Left ventricle myocardium inferior (tissue), 1 donor: ENCODE results near the gene TULP4. TPM values are rescaled to one million over a fixed set of nuclear protein-coding genes. Genes with fewer than 3 reads are reported as not detected.

Experiments used
- DNase-seq: peaks from one replicate; pipeline ENCODE4 v3.0.0-alpha.2; 2020
- H3K27ac ChIP-seq: fragments of 200-600 bp; replicated peaks from 2 replicates; pipeline ENCODE4 v1.8.0; 2021
- H3K27me3 ChIP-seq: fragments of 200-600 bp; 2 replicates; pipeline ENCODE4 v1.8.0; 2021; ENCODE audit warnings: low read depth
- H3K36me3 ChIP-seq: fragments of 200-600 bp; 2 replicates; pipeline ENCODE4 v1.8.0; 2021
- H3K4me1 ChIP-seq: fragments of 200-600 bp; 2 replicates; pipeline ENCODE4 v1.8.0; 2021
- H3K4me3 ChIP-seq: fragments of 200-600 bp; 2 replicates; pipeline ENCODE4 v1.8.0; 2021; ENCODE audit warnings: mild to moderate bottlenecking, moderate library complexity
- H3K9me3 ChIP-seq: fragments of 200-600 bp; replicated peaks from 2 replicates; pipeline ENCODE4 v1.8.0; 2021
- intact Hi-C: fragments of 100-400 bp; cut with micrococcal nuclease; formaldehyde crosslinking; loops from one replicate; pipeline ENCODE4 v1.11.0; 2022
- total RNA-seq: library from RNA; stranded (reverse); fragmentation: NEBNext Ultra II Directional; extraction: Animal tissue kit (Norgen Biotek cat#: 25700); gene quantifications from one replicate; pipeline ENCODE4 v1.2.1, GENCODE V29; 2021
- TF ChIP-seq, protein P1 (sequence below): fragments of 200-600 bp; IDR thresholded peaks from 2 replicates; pipeline ENCODE4 v1.8.0; 2021; ENCODE audit warnings: antibody characterized with exemption, mild to moderate bottlenecking, borderline replicate concordance
- donor health status: DM: no; HTN: yes; CAD: no; lungs with severe emphysema.

Gene TULP4
- total RNA-seq, 1 donor from 2014 or later = 111 TPM

DNA sequence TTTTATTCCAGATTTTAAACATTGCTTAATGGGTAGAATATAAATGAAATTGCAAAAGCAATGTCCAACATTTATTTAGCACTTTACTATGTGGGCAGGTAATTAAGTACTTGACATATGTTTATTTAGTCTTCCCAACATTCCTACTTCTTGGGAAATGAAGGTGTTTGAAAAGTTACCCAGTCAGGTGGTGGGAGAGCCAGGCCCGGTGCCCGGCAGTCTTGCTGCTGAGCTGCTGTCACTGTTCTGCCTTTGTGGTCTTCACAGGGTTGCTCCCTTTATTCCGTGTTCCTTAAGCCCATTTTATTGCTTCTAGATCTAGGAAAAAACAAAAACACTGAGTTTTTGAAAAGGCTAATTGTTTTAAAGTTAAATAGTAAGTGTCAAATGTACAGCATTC, 42.6 kb upstream of the TULP4 start:
- no peaks in the 10 kb centered on the region for H3K27me3 ChIP-seq
- peak overlapping the region; percentile 7 for H3K27ac ChIP-seq
- peaks cover 26% of the 10 kb centered on the region for H3K4me1 ChIP-seq
- TF ChIP-seq, protein P1, sequence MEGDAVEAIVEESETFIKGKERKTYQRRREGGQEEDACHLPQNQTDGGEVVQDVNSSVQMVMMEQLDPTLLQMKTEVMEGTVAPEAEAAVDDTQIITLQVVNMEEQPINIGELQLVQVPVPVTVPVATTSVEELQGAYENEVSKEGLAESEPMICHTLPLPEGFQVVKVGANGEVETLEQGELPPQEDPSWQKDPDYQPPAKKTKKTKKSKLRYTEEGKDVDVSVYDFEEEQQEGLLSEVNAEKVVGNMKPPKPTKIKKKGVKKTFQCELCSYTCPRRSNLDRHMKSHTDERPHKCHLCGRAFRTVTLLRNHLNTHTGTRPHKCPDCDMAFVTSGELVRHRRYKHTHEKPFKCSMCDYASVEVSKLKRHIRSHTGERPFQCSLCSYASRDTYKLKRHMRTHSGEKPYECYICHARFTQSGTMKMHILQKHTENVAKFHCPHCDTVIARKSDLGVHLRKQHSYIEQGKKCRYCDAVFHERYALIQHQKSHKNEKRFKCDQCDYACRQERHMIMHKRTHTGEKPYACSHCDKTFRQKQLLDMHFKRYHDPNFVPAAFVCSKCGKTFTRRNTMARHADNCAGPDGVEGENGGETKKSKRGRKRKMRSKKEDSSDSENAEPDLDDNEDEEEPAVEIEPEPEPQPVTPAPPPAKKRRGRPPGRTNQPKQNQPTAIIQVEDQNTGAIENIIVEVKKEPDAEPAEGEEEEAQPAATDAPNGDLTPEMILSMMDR = no peak
- H3K4me3 ChIP-seq = no peak overlapping the region
- no peaks in the 10 kb centered on the region for H3K9me3 ChIP-seq
- no peak for DNase-seq
- H3K36me3 ChIP-seq = peaks cover 6% of the 10 kb centered on the region
- intact Hi-C loops = no loop called here

DNA sequence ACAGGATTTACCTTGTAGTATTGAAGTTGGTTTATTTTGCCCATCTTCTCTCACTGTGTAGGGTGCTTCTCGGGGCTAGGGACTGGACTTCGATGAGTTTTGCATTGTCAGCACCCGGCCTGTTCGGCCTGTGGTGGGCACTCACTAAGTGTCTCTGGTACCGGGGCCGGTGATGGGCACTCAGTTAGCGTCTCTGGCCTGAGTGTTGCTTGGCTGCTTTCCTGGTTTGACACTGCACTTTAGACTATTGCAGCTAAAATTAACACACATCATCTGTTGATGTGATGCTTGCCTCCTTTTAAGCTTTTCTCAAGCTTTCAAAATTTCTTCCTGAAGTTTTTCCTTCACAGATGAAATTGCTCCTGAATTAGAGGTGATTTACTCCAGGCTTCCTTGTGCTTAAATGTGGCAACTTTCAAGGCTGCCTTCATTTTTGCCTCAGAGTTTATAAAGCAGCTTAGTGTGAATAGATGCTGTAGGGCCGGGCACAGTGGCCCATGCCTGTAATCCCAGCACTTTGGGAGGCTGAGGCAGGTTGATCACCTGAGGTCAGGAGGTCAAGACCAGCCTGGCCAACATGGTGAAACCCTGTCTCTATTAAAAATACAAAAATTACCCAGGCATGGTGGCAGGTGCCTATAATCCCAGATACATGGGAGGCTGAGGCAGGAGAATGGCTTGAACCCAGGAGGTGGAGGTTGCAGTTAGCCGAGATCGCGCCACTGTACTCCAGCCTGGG, 41.7 kb upstream of the TULP4 start:
- intact Hi-C loops = no loop called here
- no peak for DNase-seq
- TF ChIP-seq, protein P1 = no peak

DNA sequence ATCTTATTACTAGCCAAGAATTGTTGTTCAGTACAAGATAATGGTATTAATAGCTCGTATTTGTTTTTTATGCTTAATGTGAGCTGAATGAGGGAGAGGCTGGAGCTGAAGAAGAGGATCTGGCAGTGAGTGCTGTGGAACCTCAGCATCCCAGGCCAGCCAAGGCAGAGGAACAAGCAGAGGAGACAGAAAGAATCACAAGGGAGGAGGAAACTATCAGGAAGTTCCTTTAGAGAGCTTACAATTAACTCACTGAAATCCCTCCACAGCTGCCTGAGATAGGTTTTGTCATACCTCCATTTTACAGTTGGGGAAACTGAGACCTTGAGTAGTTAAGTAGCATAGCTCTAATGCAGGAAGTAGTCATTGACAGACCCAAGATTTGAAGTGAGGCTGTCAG, 39.9 kb upstream of the TULP4 start:
- Histone ChIP-seq H3K27me3 (no peaks in the 10 kb centered on the region), H3K9me3 (no peaks in the 10 kb centered on the region), H3K4me1 (peaks cover 26% of the 10 kb centered on the region), H3K27ac (no peak overlapping the region), H3K36me3 (peaks cover 3% of the 10 kb centered on the region), H3K4me3 (no peak overlapping the region)
- DNase-seq = no peak
- intact Hi-C loops = no loop called here
- TF ChIP-seq, protein P1 = no peak

More for the DNA sequence above, 41.7 kb upstream of the TULP4 start:
- H3K27me3 ChIP-seq = no peaks in the 10 kb centered on the region
- no peak overlapping the region for H3K27ac ChIP-seq
- H3K4me3 ChIP-seq = no peak overlapping the region
- no peaks in the 10 kb centered on the region for H3K9me3 ChIP-seq
- peaks cover 26% of the 10 kb centered on the region for H3K4me1 ChIP-seq
- H3K36me3 ChIP-seq = peaks cover 6% of the 10 kb centered on the region

DNA sequence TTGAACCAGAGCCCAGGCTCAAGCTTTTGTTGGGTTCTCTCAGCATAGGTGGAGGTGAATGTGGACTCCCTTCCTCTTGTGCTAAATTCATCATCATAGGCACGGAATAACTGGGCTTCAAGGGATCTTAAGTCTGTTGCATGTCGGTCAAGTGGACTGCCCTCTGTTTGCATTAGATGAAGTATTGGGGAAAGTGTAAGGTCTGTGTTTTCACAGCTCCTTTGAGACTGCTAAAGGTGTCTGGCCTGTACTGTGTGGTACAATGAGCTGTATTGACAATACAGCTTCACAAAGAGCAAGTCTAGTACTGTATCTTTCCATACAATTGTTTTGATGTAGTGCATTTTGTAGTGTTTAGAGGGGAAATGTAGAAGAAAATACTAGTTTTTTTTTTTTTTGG, 34.3 kb upstream of the TULP4 start:
- intact Hi-C loops = no loop called here
- no peaks in the 10 kb centered on the region for H3K27me3 ChIP-seq
- TF ChIP-seq, protein P1 = no peak

DNA sequence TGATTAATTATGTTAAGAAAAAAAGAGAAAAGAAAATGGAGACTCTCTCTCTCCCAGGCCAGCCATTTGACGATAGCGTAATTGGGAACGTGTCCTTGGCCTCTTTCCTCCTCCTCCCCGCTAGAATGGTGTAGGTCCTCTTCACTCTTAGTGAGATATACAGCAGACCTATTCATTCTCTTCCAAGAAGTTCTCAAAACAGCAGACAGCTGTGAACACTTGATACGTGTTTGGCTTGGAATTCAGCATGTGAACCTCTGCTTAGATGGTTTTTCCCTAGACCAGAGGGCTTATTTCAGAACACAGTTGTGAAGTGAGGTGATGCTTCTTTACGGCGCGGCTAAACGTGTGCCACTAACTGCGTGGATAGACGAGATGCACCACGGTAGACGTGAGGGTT, 32.6 kb upstream of the TULP4 start:
- Histone ChIP-seq H3K4me3 (no peak overlapping the region), H3K4me1 (peaks cover 34% of the 10 kb centered on the region), H3K36me3 (no peaks in the 10 kb centered on the region), H3K27ac (peak overlapping the region; percentile 47), H3K27me3 (no peaks in the 10 kb centered on the region), H3K9me3 (no peaks in the 10 kb centered on the region)
- TF ChIP-seq, protein P1 = no peak
- peak; percentile 20 for DNase-seq
- intact Hi-C loops = no loop called here

More for the DNA sequence above, 34.3 kb upstream of the TULP4 start:
- Histone ChIP-seq H3K4me3 (no peak overlapping the region), H3K27ac (no peak overlapping the region), H3K9me3 (no peaks in the 10 kb centered on the region), H3K4me1 (peaks cover 18% of the 10 kb centered on the region), H3K36me3 (no peaks in the 10 kb centered on the region)
- DNase-seq = no peak
